WTC11 (cell line): ENCODE data around the gene TYRO3. TPM values are rescaled to one million over a fixed set of nuclear protein-coding genes. Genes with fewer than 3 reads are reported as not detected.

Source experiments
- ATAC-seq: fragments of 200-7000 bp; cut with Tn5 transposase; 2 replicates; pipeline ENCODE4 v1.10.0; 2021; ENCODE audit warnings: mild to moderate bottlenecking, moderate library complexity
- CTCF ChIA-PET: fragments of 300-600 bp; sonication (Branson Sonifier 250); formaldehyde crosslinking; loops from one replicate; lab custom pipeline; 2021; ENCODE audit warnings: antibody characterized with exemption; lab: Charles Lee
- POLR2A ChIA-PET: fragments of 350-600 bp; sonication (Branson Sonifier 250); formaldehyde crosslinking; loops from one replicate; lab custom pipeline; 2021; ENCODE audit warnings: antibody characterized with exemption; lab: Charles Lee
- DNase-seq: peaks from one replicate; pipeline ENCODE4 v3.0.0; 2021; ENCODE audit warnings: low spot score
- H3K27ac Mint-ChIP-seq: 2 replicates; pipeline ENCODE4 v1.8.0; 2021; ENCODE audit warnings: mixed read lengths
- H3K27me3 Mint-ChIP-seq: 2 replicates; pipeline ENCODE4 v1.8.0; 2021; ENCODE audit warnings: low read depth, mild to moderate bottlenecking, moderate library complexity, mixed read lengths
- H3K36me3 Mint-ChIP-seq: 2 replicates; pipeline ENCODE4 v1.8.0; 2021; ENCODE audit warnings: mixed read lengths
- H3K4me1 Mint-ChIP-seq: 2 replicates; pipeline ENCODE4 v1.8.0; 2022; ENCODE audit warnings: mixed read lengths
- H3K4me3 Mint-ChIP-seq: 2 replicates; pipeline ENCODE4 v1.8.0; 2021; ENCODE audit warnings: mild to moderate bottlenecking, moderate library complexity, mixed read lengths
- H3K9me3 Mint-ChIP-seq: 2 replicates; pipeline ENCODE4 v1.8.0; 2021; ENCODE audit warnings: mixed read lengths
- ARID4B ChIP-seq: sonication (generic); formaldehyde crosslinking; IDR thresholded peaks from 2 replicates; pipeline ENCODE4 v1.8.0; 2023; ENCODE audit warnings: missing genetic modification reagents, mild to moderate bottlenecking, borderline replicate concordance
- CREM ChIP-seq: sonication (generic); formaldehyde crosslinking; IDR thresholded peaks from 2 replicates; pipeline ENCODE4 v1.8.1; 2022; ENCODE audit warnings: mild to moderate bottlenecking, missing genetic modification reagents, moderate library complexity
- ETV6 ChIP-seq: sonication (generic); formaldehyde crosslinking; IDR thresholded peaks from 2 replicates; pipeline ENCODE4 v1.8.1; 2022; ENCODE audit warnings: mild to moderate bottlenecking, missing genetic modification reagents
- FOXP1 ChIP-seq: sonication (generic); formaldehyde crosslinking; IDR thresholded peaks from 2 replicates; pipeline ENCODE4 v1.8.0; 2022; ENCODE audit warnings: missing genetic modification reagents, mild to moderate bottlenecking, moderate library complexity, borderline replicate concordance
- HMGXB4 ChIP-seq: sonication (generic); formaldehyde crosslinking; IDR thresholded peaks from 2 replicates; pipeline ENCODE4 v1.8.1; 2023; ENCODE audit warnings: mild to moderate bottlenecking, moderate library complexity, missing genetic modification reagents
- IRF1 ChIP-seq: sonication (generic); formaldehyde crosslinking; IDR thresholded peaks from 2 replicates; pipeline ENCODE4 v1.8.0; 2023; ENCODE audit warnings: missing genetic modification reagents
- JAZF1 ChIP-seq: fragments of 250-450 bp; sonication (Bioruptor Pico); IDR thresholded peaks from 2 replicates; pipeline ENCODE4 v1.9.0; 2021; ENCODE audit warnings: moderate library complexity, mild to moderate bottlenecking, inconsistent platforms
- MAX ChIP-seq: sonication (generic); formaldehyde crosslinking; IDR thresholded peaks from 2 replicates; pipeline ENCODE4 v1.8.0; 2022; ENCODE audit warnings: mild to moderate bottlenecking, missing genetic modification reagents
- SMAD4 ChIP-seq: sonication (generic); formaldehyde crosslinking; IDR thresholded peaks from 2 replicates; pipeline ENCODE4 v1.8.0; 2022; ENCODE audit warnings: mild to moderate bottlenecking, missing genetic modification reagents
- SOX15 ChIP-seq: fragments of 250-450 bp; sonication (Bioruptor Pico); IDR thresholded peaks from 2 replicates; pipeline ENCODE4 v1.9.0; 2021; ENCODE audit warnings: mild to moderate bottlenecking
- SP1 ChIP-seq: sonication (generic); formaldehyde crosslinking; conservative IDR thresholded peaks from 2 replicates; pipeline ENCODE4 v1.8.1; 2022; ENCODE audit warnings: missing genetic modification reagents
- STAT6 ChIP-seq: sonication (generic); formaldehyde crosslinking; conservative IDR thresholded peaks from 2 replicates; pipeline ENCODE4 v1.8.1; 2023; ENCODE audit warnings: mild to moderate bottlenecking, low read depth, missing genetic modification reagents, moderate library complexity
- TCF7 ChIP-seq: sonication (generic); formaldehyde crosslinking; IDR thresholded peaks from 2 replicates; pipeline ENCODE4 v1.8.0; 2022; ENCODE audit warnings: mild to moderate bottlenecking, low read depth, missing genetic modification reagents, moderate library complexity
- TP53 ChIP-seq: sonication (generic); formaldehyde crosslinking; IDR thresholded peaks from 2 replicates; pipeline ENCODE4 v1.8.1; 2023; ENCODE audit warnings: mild to moderate bottlenecking, missing genetic modification reagents
- USF1 ChIP-seq: sonication (generic); formaldehyde crosslinking; IDR thresholded peaks from 2 replicates; pipeline ENCODE4 v1.8.0; 2022; ENCODE audit warnings: mild to moderate bottlenecking, missing genetic modification reagents
- USF2 ChIP-seq: sonication (generic); formaldehyde crosslinking; IDR thresholded peaks from 2 replicates; pipeline ENCODE4 v1.8.1; 2023; ENCODE audit warnings: mild to moderate bottlenecking, missing genetic modification reagents, moderate library complexity
- ZNF121 ChIP-seq: sonication (generic); formaldehyde crosslinking; IDR thresholded peaks from 2 replicates; pipeline ENCODE4 v1.8.0; 2023; ENCODE audit warnings: missing genetic modification reagents
- ZNF281 ChIP-seq: sonication (generic); formaldehyde crosslinking; IDR thresholded peaks from 2 replicates; pipeline ENCODE4 v1.8.0; 2023; ENCODE audit warnings: mild to moderate bottlenecking, missing genetic modification reagents
- ZNF317 ChIP-seq: sonication (generic); formaldehyde crosslinking; IDR thresholded peaks from 2 replicates; pipeline ENCODE4 v1.8.1; 2023; ENCODE audit warnings: low read depth, mild to moderate bottlenecking, moderate library complexity, missing genetic modification reagents, borderline replicate concordance
- ZNF416 ChIP-seq: fragments of 250-450 bp; sonication (Bioruptor Pico); IDR thresholded peaks from 2 replicates; pipeline ENCODE4 v1.9.0; 2021; ENCODE audit warnings: mild to moderate bottlenecking, inconsistent platforms
- total RNA-seq: library from RNA; stranded (reverse); gene quantifications from 3 replicates; pipeline ENCODE4 v1.2.3, GENCODE V29; 2021

The TYRO3 gene
- total RNA-seq, 1 experiment from 2014 or later = 87.9 TPM

- H3K9me3 Mint-ChIP-seq = no peaks in the 10 kb centered on the region
- peak; percentile 35 for DNase-seq
- H3K4me3 Mint-ChIP-seq = peak overlapping the region; percentile 68
- ChIA-PET CTCF (interaction anchor here (0.6 to 11.2 kb wide), 12 partner anchors 9 to 242 kb away, joined by 3 to 121 read pairs (median 5); partner anchors contain the start of genes JMJD7, MAPKBP1 and TYRO3), POLR2A (interaction anchor here (0.6 to 2.3 kb wide), 8 partner anchors 17 to 75 kb away, joined by 3 to 13 read pairs (median 5); partner anchors contain the start of gene MGA)
- H3K27ac Mint-ChIP-seq = no peak overlapping the region
- TF ChIP-seq CREM (CRISPR knock-in tag) = no peak
- TF ChIP-seq SMAD4 = no peak
- peak; percentile 26; the same call in 1 of the 2 replicates for TF ChIP-seq SP1 (CRISPR knock-in tag)
- 0 out of 2 replicates have a peak, but pooled peaks have one; percentile 10 for TF ChIP-seq IRF1 (CRISPR knock-in tag)
- no peak for TF ChIP-seq STAT6 (CRISPR knock-in tag)
- 0 out of 2 replicates have a peak, but pooled peaks have one; percentile 8 for TF ChIP-seq ZNF416
- TF ChIP-seq ZNF317 (CRISPR knock-in tag) = peak; percentile 53; the same call in 1 of the 2 replicates
- peak; percentile 61; the same call in 1 of the 2 replicates for TF ChIP-seq HMGXB4 (CRISPR knock-in tag)
- 0 out of 2 replicates have a peak, but pooled peaks have one; percentile 21 for TF ChIP-seq TP53 (CRISPR knock-in tag)
- TF ChIP-seq MAX (CRISPR knock-in tag) = 0 out of 2 replicates have a peak, but pooled peaks have one; percentile 24
- no peak for TF ChIP-seq SOX15 (CRISPR knock-in tag)
- peak; percentile 32; the same call in 1 of the 2 replicates for TF ChIP-seq ETV6 (CRISPR knock-in tag)
- TF ChIP-seq USF2 = peak; percentile 63
- TF ChIP-seq TCF7 = no peak
- no peak for TF ChIP-seq ARID4B (CRISPR knock-in tag)
- TF ChIP-seq JAZF1 (CRISPR knock-in tag) = no peak
- TF ChIP-seq ZNF121 (CRISPR knock-in tag) = no peak
- 0 out of 2 replicates have a peak, but pooled peaks have one; percentile 61 for TF ChIP-seq USF1 (CRISPR knock-in tag)
- no peak for TF ChIP-seq ZNF281
- peak; percentile 57; the same call in 1 of the 2 replicates for TF ChIP-seq FOXP1 (CRISPR knock-in tag)
- peaks cover 16% of the 10 kb centered on the region for H3K27me3 Mint-ChIP-seq
- no peaks in the 10 kb centered on the region for H3K36me3 Mint-ChIP-seq
- peak; percentile 67 for ATAC-seq
- H3K4me1 Mint-ChIP-seq = peaks cover 16% of the 10 kb centered on the region
Observed at GRCh38 chr15:41585127-41586047, 26.4 kb downstream of the TYRO3 start.
